ENCODE data around the gene GID4.

DNA sequence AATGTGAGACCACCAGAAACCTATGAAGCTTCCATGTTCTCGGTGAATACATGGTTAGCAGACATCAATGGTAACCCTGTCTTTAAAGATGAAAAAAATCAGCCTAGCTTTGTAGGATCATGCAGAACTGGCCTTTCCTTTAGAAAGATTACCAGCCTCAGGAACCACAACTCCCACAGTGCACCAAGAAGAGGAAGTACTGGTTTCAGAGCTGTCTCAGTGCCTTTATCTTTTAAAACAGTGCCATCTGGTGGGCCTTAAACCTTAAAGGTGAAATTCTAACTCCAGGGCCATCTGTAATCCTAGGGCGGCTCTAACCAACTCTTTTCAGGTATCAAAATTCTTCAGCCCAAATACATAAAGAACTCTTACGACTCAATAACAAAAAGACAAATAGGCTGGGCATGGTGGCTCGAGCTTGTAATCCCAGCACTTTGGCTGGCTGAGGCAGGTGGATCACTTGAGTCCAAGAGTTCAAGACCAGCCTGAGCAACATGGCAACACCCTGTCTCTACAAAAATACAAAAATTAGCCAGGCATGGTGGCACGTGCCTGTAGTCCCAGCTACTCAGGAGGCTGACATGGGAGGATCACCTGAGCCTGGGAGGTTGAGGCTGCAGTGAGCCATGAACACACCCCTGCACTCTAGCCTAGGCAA, 5.6 kb upstream of the GID4 start:
- TF ChIP-seq CHD1 (IDR thresholded peaks at IDR 0.05; ENCODE audit: low read length), result no peak
- no peak for TF ChIP-seq ATF6 (CRISPR knock-in tag; IDR thresholded peaks at IDR 0.05)
- no peak for TF ChIP-seq NR1H2 (CRISPR knock-in tag; IDR thresholded peaks at IDR 0.05)
